Neural progenitor cell (in vitro differentiated cells): ENCODE results near the gene NCOA1. TPM values are rescaled to one million over a fixed set of nuclear protein-coding genes. Genes with fewer than 3 reads are reported as not detected.
A peak's percentile ranks its signal among the peaks of the same experiment; 100 is the strongest.
"Not testable (repeated sequence)": the region's sequence is repeated elsewhere in the genome, so short reads cannot be mapped to it uniquely, and the experiment has no call there.

Experiments used
- DNase-seq: peaks from one replicate; pipeline ENCODE4 v3.0.0-alpha.2; 2016; ENCODE audit warnings: low spot score
- H2AFZ ChIP-seq: fragments of 200-600 bp; sonication (generic); replicated peaks from 2 replicates; pipeline ENCODE4 v1.6.1; 2016; ENCODE audit warnings: antibody characterized with exemption
- H3F3A ChIP-seq: fragments of 200-600 bp; sonication (generic); 2 replicates; pipeline ENCODE4 v1.6.1; 2016; ENCODE audit warnings: antibody characterized with exemption, low read depth
- H3K27ac ChIP-seq: fragments of 200-600 bp; sonication (generic); 2 replicates; pipeline ENCODE4 v1.5.1; 2016; ENCODE audit warnings: mild to moderate bottlenecking
- H3K27me3 ChIP-seq: fragments of 200-600 bp; sonication (generic); 2 replicates; pipeline ENCODE4 v1.6.1; 2016; ENCODE audit warnings: mild to moderate bottlenecking, moderate library complexity
- H3K36me3 ChIP-seq: fragments of 200-600 bp; sonication (generic); 2 replicates; pipeline ENCODE4 v1.5.1; 2016
- H3K4me1 ChIP-seq: fragments of 200-600 bp; sonication (generic); 2 replicates; pipeline ENCODE4 v1.6.1; 2016; ENCODE audit warnings: mixed run types
- H3K4me2 ChIP-seq: fragments of 200-600 bp; sonication (generic); 2 replicates; pipeline ENCODE4 v1.6.1; 2016
- H3K4me3 ChIP-seq: fragments of 200-600 bp; sonication (generic); 2 replicates; pipeline ENCODE4 v1.5.1; 2016
- H3K79me2 ChIP-seq: fragments of 200-600 bp; sonication (generic); 2 replicates; pipeline ENCODE4 v1.6.1; 2016; ENCODE audit warnings: low read depth
- H3K9ac ChIP-seq: fragments of 200-600 bp; sonication (generic); 2 replicates; pipeline ENCODE4 v1.6.1; 2016
- H3K9me3 ChIP-seq: fragments of 200-600 bp; sonication (generic); 2 replicates; pipeline ENCODE4 v1.5.1; 2016; ENCODE audit warnings: low read depth
- H4K20me1 ChIP-seq: fragments of 200-600 bp; sonication (generic); 2 replicates; pipeline ENCODE4 v1.6.1; 2016; ENCODE audit warnings: low read depth
- H3K27ac Mint-ChIP-seq: 3 replicates; pipeline ENCODE4 v1.8.0; 2021; ENCODE audit warnings: mixed read lengths
- H3K27me3 Mint-ChIP-seq: 2 replicates; pipeline ENCODE4 v1.8.0; 2022; ENCODE audit warnings: low read depth, mild to moderate bottlenecking, inconsistent platforms, moderate library complexity, mixed read lengths; ENCODE audit not compliant: insufficient read depth
- H3K36me3 Mint-ChIP-seq: 3 replicates; pipeline ENCODE4 v1.8.0; 2021; ENCODE audit warnings: mixed read lengths
- H3K4me1 Mint-ChIP-seq: 3 replicates; pipeline ENCODE4 v1.8.0; 2021; ENCODE audit warnings: mixed read lengths
- H3K4me3 Mint-ChIP-seq: 3 replicates; pipeline ENCODE4 v1.8.0; 2021; ENCODE audit warnings: mild to moderate bottlenecking, moderate library complexity, mixed read lengths
- H3K9me3 Mint-ChIP-seq: 3 replicates; pipeline ENCODE4 v1.8.0; 2020; ENCODE audit warnings: mixed read lengths
- EZH2 ChIP-seq: fragments of 200-600 bp; sonication (generic); IDR thresholded peaks from 2 replicates; pipeline ENCODE4 v1.6.1; 2017; ENCODE audit warnings: antibody characterized with exemption, mild to moderate bottlenecking, moderate library complexity
- EZH2phosphoT487 ChIP-seq: fragments of 200-600 bp; sonication (generic); IDR thresholded peaks from 2 replicates; pipeline ENCODE4 v1.6.1; 2017; ENCODE audit warnings: antibody characterized with exemption
- total RNA-seq: library from RNA; depleted of rRNA; stranded (reverse); fragments of >200 nt; gene quantifications from 2 replicates; pipeline ENCODE4 v1.2.3, GENCODE V29; 2015; ENCODE audit warnings: low replicate concordance
- TF ChIP-seq, protein P1 (sequence below): fragments of 200-600 bp; sonication (generic); IDR thresholded peaks from 2 replicates; pipeline ENCODE4 v1.5.1; 2017; ENCODE audit warnings: antibody characterized with exemption, mild to moderate bottlenecking

The NCOA1 gene
- total RNA-seq, 1 donor from 2014 or later, result 29.3 TPM

DNA sequence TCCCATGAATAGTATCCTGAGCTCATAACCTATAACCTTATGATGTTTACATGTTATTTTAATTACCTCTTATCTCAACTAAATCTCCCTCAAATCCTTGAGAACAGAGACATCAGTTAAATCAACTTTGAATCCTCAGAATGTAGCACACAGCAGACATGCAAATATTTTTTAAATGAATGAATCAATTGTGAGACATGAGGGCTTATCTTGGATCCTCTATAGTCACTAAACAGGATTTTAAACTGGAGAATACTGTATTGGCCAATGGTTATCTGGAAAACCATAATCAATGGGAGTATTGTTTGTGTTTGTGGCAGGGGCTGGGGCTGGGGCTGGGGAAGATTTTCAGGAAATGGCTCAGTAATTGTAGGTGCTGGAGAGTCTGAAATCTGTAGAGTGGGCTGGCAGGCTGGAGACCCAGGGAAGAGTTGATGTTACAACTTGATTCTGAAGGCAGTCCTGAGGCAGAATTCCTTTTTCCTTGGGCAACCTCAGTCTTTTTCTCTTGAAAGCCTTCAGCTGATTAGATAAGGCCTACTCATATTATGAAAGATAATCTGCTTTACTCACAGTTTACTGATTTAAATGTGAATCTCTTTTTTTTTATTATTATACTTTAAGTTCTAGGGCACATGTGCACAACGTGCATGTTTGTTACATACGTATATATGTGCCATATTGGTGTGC is 106.3 kb downstream of the NCOA1 start:
- H3K4me1 Mint-ChIP-seq, result peaks cover 2% of the 10 kb centered on the region
- no peak overlapping the region for H2AFZ ChIP-seq
- H3K27ac ChIP-seq, result no peak overlapping the region
- no peak overlapping the region for H3K4me2 ChIP-seq
- TF ChIP-seq, protein P1, sequence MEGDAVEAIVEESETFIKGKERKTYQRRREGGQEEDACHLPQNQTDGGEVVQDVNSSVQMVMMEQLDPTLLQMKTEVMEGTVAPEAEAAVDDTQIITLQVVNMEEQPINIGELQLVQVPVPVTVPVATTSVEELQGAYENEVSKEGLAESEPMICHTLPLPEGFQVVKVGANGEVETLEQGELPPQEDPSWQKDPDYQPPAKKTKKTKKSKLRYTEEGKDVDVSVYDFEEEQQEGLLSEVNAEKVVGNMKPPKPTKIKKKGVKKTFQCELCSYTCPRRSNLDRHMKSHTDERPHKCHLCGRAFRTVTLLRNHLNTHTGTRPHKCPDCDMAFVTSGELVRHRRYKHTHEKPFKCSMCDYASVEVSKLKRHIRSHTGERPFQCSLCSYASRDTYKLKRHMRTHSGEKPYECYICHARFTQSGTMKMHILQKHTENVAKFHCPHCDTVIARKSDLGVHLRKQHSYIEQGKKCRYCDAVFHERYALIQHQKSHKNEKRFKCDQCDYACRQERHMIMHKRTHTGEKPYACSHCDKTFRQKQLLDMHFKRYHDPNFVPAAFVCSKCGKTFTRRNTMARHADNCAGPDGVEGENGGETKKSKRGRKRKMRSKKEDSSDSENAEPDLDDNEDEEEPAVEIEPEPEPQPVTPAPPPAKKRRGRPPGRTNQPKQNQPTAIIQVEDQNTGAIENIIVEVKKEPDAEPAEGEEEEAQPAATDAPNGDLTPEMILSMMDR, result no peak
- TF ChIP-seq EZH2 (no peak), EZH2phosphoT487 (no peak)
- DNase-seq, result no peak
- H3F3A ChIP-seq, result peaks cover 3% of the 10 kb centered on the region
- H3K9me3 ChIP-seq, result no peaks in the 10 kb centered on the region
- peaks cover 2% of the 10 kb centered on the region for H3K36me3 Mint-ChIP-seq
- no peaks in the 10 kb centered on the region for H3K79me2 ChIP-seq
- H3K36me3 ChIP-seq, result no peaks in the 10 kb centered on the region
- no peaks in the 10 kb centered on the region for H3K27me3 Mint-ChIP-seq
- no peak overlapping the region for H3K4me3 Mint-ChIP-seq
- no peaks in the 10 kb centered on the region for H3K27me3 ChIP-seq
- H4K20me1 ChIP-seq, result no peaks in the 10 kb centered on the region
- no peak overlapping the region for H3K4me3 ChIP-seq
- peaks cover 17% of the 10 kb centered on the region for H3K4me1 ChIP-seq
- H3K27ac Mint-ChIP-seq, result no peak overlapping the region
- H3K9ac ChIP-seq, result no peak overlapping the region
- no peaks in the 10 kb centered on the region for H3K9me3 Mint-ChIP-seq

DNA sequence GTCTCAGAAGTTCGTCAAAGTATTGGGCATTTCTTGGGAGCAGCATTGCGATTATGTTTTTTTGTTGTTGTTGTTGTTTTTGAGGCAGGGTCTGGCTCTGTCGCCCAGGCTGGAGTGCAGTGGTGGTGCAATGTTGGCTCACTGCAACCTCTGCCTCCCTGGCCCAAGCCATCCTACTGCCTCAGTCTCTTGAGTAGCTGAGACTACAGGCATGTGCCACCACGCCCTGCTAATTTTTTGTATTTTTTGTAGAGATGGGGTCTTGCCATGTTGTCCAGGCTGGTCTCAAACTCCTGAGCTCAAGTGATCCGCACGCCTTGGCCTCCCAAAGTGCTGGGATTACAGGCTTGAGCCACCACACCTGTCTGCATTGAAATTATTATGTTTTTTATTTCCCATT is 109.1 kb downstream of the NCOA1 start:
- not testable (repeated sequence) for H3K27me3 ChIP-seq, DNase-seq

GRCh38 chr2:24611631-24612030 is 120.6 kb downstream of the NCOA1 start:
- H4K20me1 ChIP-seq, result no peaks in the 10 kb centered on the region
- no peak overlapping the region for H2AFZ ChIP-seq
- no peak for TF ChIP-seq EZH2phosphoT487
- TF ChIP-seq, protein P1, result no peak
- no peak for TF ChIP-seq EZH2
- no peaks in the 10 kb centered on the region for H3F3A ChIP-seq
- Mint-ChIP-seq H3K4me3 (no peak overlapping the region), H3K27ac (no peak overlapping the region), H3K36me3 (peaks cover 10% of the 10 kb centered on the region), H3K9me3 (peaks cover 17% of the 10 kb centered on the region), H3K27me3 (peaks cover 2% of the 10 kb centered on the region), H3K4me1 (no peaks in the 10 kb centered on the region)
- H3K9me3 ChIP-seq, result no peaks in the 10 kb centered on the region
- no peak for DNase-seq
- no peak overlapping the region for H3K4me3 ChIP-seq
- H3K4me1 ChIP-seq, result peaks cover 7% of the 10 kb centered on the region
- no peaks in the 10 kb centered on the region for H3K36me3 ChIP-seq
- H3K4me2 ChIP-seq, result no peak overlapping the region
- H3K79me2 ChIP-seq, result no peaks in the 10 kb centered on the region
- H3K9ac ChIP-seq, result no peak overlapping the region
- no peaks in the 10 kb centered on the region for H3K27me3 ChIP-seq
- no peak overlapping the region for H3K27ac ChIP-seq

More for the DNA sequence above, 109.1 kb downstream of the NCOA1 start:
- not testable (repeated sequence) for H3F3A ChIP-seq, H3K4me2 ChIP-seq, H3K36me3 ChIP-seq, H3K4me3 Mint-ChIP-seq, H3K79me2 ChIP-seq, H3K4me1 Mint-ChIP-seq, H3K27ac ChIP-seq, H3K27ac Mint-ChIP-seq, H4K20me1 ChIP-seq, H3K9me3 ChIP-seq, H3K4me3 ChIP-seq, H3K36me3 Mint-ChIP-seq, H3K9ac ChIP-seq, H3K27me3 Mint-ChIP-seq, H3K9me3 Mint-ChIP-seq, H2AFZ ChIP-seq
- peaks cover 11% of the 10 kb centered on the region for H3K4me1 ChIP-seq

DNA sequence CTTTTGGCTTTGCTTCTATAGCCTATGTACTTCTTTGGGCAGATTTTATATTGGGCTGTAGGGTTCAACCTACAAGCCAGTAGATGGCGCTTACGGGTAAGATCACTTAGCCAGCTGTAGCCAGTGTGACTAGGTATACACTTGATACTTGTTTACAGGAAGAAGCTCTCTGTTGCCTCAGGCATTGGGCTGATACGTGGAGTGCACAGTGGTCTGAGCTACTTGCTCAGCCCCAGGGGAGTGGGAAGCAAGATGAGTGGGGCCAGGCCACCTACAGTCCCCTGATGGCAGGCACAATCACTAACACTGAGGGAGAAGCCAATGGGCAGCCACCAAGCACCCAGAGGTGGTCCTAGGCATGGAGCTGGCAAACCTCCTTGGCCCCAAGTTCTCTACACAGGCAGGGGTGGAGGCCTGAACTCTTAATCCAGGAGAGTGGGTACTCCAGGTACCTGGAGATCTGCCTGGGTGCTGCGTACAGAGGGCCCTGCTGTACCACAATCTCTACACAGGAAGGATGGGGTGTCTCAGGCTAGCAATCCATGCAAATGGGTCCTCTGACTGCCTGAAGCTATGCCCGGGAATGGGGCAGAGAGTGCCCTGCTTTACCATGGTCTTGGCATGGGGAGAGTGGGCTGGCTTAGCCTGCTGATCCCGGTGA is 122.2 kb downstream of the NCOA1 start:
- Histone ChIP-seq H3K4me2 (no peak overlapping the region), H3K27ac (no peak overlapping the region), H3K9me3 (no peaks in the 10 kb centered on the region), H3K9ac (no peak overlapping the region), H3K4me1 (peaks cover 13% of the 10 kb centered on the region), H2AFZ (no peak overlapping the region), H3K27me3 (no peaks in the 10 kb centered on the region), H3K79me2 (no peaks in the 10 kb centered on the region), H3F3A (no peaks in the 10 kb centered on the region), H4K20me1 (no peaks in the 10 kb centered on the region), H3K4me3 (no peak overlapping the region), H3K36me3 (no peaks in the 10 kb centered on the region)
- no peak overlapping the region for H3K4me3 Mint-ChIP-seq
- TF ChIP-seq, protein P1, result peak; percentile 69
- TF ChIP-seq EZH2phosphoT487, result no peak
- TF ChIP-seq EZH2, result no peak
- peak; percentile 73 for DNase-seq
- no peaks in the 10 kb centered on the region for H3K4me1 Mint-ChIP-seq
- no peak overlapping the region for H3K27ac Mint-ChIP-seq
- peaks cover 10% of the 10 kb centered on the region for H3K36me3 Mint-ChIP-seq
- H3K27me3 Mint-ChIP-seq, result no peaks in the 10 kb centered on the region
- peaks cover 15% of the 10 kb centered on the region for H3K9me3 Mint-ChIP-seq
